PFSK-1 (cell line): ENCODE measurements around the gene MINAR1.

Experiments used
- FOXP2 ChIP-seq: optimal IDR thresholded peaks from 2 replicates; pipeline ENCODE3; 2011; ENCODE audit warnings: borderline replicate concordance, control low read depth, inconsistent platforms; ENCODE audit not compliant: insufficient read depth; ENCODE audit errors: extremely low read length, extremely low read depth
- POLR2AphosphoS5 ChIP-seq: IDR thresholded peaks from 2 replicates; pipeline ENCODE4 v1.6.1; 2012; ENCODE audit warnings: low read depth, mild to moderate bottlenecking, control low read depth, low read length, moderate library complexity
- SIN3A ChIP-seq: IDR thresholded peaks from 2 replicates; pipeline ENCODE4 v1.6.1; 2012; ENCODE audit warnings: mild to moderate bottlenecking, low read length, moderate library complexity, borderline replicate concordance; ENCODE audit not compliant: insufficient read depth
- TAF1 ChIP-seq: IDR thresholded peaks from 2 replicates; pipeline ENCODE4 v1.6.1; 2012; ENCODE audit warnings: low read length, control low read depth, borderline replicate concordance; ENCODE audit not compliant: insufficient read depth
- TF ChIP-seq, protein P1 (sequence below), 2 experiments: IDR thresholded peaks; 2 replicates each; pipeline versions ENCODE4 v1.6.1 to v1.8.0; 2011 to 2012; ENCODE audit warnings: low read depth in 2 of 2, low read length in 2 of 2, control low read depth in 1 of 2, inconsistent platforms in 1 of 2, mild to moderate bottlenecking in 1 of 2, moderate library complexity in 1 of 2; ENCODE audit not compliant: insufficient read depth in 1 of 2

The MINAR1 gene

DNA sequence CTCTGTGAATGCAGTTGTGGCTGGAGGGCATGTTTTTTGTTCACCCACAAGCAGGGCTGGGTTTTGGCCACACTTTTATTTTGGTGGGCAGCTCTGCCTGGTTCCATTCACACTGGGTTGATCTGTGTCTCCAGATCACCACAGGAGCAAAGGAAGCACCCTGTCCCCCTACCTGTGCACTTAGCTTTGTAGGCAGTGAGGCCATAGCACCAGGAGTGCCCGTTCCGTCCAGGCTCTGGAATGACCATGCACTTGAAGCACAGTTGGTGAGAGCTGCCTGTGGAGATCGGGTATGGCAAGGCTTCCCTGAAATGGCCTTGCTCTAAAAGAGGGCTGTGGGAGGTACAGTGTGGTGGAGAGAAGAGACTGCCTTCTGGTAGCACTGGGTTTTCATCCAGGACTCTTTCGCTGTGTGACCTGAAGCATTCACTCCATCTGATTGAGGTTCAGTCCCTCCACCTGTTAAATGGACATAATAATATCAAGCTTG lies 31.7 kb downstream of the MINAR1 start:
- TF ChIP-seq POLR2AphosphoS5 (no peak), SIN3A (no peak)

DNA sequence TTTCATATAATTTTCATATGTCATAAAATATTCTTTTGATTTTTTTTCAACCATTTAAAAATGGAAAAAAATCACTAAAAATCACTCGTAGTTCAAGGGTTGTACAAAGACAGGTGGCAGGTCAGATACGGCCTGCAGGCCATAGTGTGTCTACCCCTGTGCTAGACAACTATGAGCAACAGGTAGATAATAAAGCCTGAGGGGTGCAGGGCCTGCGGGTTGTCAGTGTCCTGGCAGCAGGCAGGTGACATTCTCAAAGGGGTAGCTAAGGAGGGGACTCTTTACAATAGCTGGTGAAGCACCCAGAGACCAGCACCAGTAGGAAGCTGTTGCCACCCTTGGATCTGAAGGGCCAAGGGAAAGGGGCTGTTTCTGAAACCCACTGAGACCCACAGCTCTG lies 34.4 kb downstream of the MINAR1 start:
- no peak for TF ChIP-seq POLR2AphosphoS5
- no peak for TF ChIP-seq TAF1
- TF ChIP-seq, protein P1, sequence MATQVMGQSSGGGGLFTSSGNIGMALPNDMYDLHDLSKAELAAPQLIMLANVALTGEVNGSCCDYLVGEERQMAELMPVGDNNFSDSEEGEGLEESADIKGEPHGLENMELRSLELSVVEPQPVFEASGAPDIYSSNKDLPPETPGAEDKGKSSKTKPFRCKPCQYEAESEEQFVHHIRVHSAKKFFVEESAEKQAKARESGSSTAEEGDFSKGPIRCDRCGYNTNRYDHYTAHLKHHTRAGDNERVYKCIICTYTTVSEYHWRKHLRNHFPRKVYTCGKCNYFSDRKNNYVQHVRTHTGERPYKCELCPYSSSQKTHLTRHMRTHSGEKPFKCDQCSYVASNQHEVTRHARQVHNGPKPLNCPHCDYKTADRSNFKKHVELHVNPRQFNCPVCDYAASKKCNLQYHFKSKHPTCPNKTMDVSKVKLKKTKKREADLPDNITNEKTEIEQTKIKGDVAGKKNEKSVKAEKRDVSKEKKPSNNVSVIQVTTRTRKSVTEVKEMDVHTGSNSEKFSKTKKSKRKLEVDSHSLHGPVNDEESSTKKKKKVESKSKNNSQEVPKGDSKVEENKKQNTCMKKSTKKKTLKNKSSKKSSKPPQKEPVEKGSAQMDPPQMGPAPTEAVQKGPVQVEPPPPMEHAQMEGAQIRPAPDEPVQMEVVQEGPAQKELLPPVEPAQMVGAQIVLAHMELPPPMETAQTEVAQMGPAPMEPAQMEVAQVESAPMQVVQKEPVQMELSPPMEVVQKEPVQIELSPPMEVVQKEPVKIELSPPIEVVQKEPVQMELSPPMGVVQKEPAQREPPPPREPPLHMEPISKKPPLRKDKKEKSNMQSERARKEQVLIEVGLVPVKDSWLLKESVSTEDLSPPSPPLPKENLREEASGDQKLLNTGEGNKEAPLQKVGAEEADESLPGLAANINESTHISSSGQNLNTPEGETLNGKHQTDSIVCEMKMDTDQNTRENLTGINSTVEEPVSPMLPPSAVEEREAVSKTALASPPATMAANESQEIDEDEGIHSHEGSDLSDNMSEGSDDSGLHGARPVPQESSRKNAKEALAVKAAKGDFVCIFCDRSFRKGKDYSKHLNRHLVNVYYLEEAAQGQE (IDR thresholded peaks at IDR 0.05; ENCODE audit: insufficient read depth in 1 of 2, low read depth in 2 of 2, low read length in 2 of 2) = no peak
- no peak for TF ChIP-seq FOXP2
- no peak for TF ChIP-seq SIN3A

DNA sequence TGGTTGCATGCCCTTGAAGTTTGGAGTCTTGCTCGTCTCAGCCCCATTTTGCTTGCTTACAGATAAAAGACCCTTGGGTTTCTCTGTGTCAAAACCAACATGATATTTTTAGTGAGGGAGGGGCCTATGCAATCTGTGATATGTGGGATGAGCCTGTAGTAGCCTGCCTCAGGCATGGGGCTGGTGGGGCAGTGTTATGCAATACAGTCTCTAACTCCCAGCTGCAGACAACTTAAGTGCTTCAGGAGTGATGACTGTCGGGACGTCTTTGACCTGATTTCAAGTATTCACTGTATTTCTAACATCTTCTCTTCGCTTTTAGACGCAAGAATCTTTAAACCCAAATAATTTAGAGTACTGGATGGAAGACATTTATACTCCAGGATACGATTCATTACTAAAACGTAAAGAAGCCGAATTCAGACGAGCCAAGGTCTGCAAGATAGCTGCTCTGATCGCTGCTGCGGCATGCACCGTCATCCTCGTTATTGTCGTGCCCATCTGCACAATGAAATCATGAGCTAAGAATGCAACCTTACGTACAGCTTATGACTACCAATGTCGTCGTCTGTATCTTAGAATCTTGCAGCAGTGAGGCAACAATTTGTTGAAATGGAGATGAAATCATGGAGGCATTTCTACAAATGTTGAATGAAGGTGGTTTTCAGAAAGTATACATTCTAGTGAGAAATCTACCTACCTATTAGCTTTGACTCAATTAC lies 35.9 kb downstream of the MINAR1 start:
- TF ChIP-seq, protein P1 (IDR thresholded peaks at IDR 0.05; ENCODE audit: insufficient read depth in 1 of 2, low read depth in 2 of 2, low read length in 2 of 2) = no peak
- TF ChIP-seq FOXP2 (no peak), TAF1 (no peak), SIN3A (no peak), POLR2AphosphoS5 (no peak)

DNA sequence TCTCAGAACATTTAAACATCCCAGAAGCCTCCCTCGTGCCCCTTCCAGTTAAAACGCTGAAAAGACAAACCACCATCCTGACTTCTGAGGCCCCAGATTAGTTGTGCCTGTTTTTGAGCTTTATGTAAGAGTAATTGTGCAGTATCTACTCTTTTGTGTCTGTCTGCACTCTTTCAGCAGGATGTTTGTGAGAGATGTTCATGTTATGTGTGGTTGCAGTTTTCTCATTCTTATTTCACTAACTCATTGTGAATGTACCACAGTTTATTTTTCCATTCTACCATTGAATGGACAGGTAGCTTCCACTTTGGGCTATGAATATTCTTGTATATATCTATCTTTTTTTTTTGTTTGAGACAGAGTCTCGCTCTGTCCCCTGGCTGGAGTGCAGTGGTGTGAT lies 40.3 kb downstream of the MINAR1 start:
- TF ChIP-seq FOXP2 = no peak

DNA sequence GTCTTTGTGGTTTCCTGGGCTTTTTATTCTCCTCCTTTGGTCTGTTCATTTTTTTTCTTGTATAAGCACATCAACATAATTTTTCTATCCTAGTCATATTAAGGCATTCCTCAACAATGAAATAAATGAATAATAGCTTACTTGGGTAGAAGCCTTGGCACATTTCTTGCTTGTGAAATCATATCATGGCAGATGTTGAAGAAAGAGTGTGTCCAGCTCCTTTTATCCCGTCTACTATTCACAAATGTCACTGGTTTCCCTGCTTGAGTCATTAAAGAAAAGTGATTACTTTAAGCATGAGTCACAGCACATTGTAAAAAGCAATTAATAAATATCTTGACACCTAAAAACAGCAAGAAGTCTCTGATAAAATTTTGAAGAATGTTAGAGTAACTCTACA lies 42.1 kb downstream of the MINAR1 start:
- TF ChIP-seq TAF1 (no peak), SIN3A (no peak), FOXP2 (no peak), POLR2AphosphoS5 (no peak)
- TF ChIP-seq, protein P1 (IDR thresholded peaks at IDR 0.05; ENCODE audit: insufficient read depth in 1 of 2, low read depth in 2 of 2, low read length in 2 of 2) = no peak

DNA sequence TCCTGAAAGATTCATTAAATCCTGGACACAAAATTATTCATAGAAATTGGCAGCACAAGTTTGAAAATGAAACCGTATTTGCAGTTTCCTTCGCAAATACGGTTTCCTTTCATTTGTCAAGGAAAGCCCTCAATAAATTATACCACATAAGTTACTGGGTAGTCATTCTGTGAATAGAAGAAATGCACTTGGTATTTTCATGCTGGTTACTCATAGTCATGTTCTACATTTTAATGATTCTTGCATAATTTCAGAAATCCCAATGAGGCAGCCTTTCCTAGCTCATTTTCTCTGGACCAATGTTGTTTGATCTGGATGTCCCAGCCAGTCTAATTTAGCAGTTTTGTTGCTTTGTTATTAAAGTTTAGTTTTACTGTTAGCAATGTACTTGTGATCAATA lies 43.2 kb downstream of the MINAR1 start:
- TF ChIP-seq TAF1 = no peak
- TF ChIP-seq, protein P1 (IDR thresholded peaks at IDR 0.05; ENCODE audit: insufficient read depth in 1 of 2, low read depth in 2 of 2, low read length in 2 of 2) = no peak
- no peak for TF ChIP-seq POLR2AphosphoS5
- no peak for TF ChIP-seq SIN3A
- no peak for TF ChIP-seq FOXP2
